K562 (cell line): ENCODE results near the gene BHMT2. TPM values are rescaled to one million over a fixed set of nuclear protein-coding genes. Genes with fewer than 3 reads are reported as not detected.

Source experiments
- ATAC-seq: fragments of 200-7000 bp; cut with Tn5 transposase; 3 replicates; pipeline ENCODE4 v1.9.1; 2020; ENCODE audit warnings: moderate library complexity
- BruUV-seq: library from RNA; stranded (reverse); fragments of 400-500 nt; replicated peaks from 2 replicates; lab custom pipeline; 2021; lab: Mats Ljungman, UMichigan
- CTCF ChIA-PET: fragments of 300-600 bp; formaldehyde crosslinking; extraction: SDS; loops from one replicate; lab custom pipeline; 2021; ENCODE audit warnings: low intra/inter-chr PET ratio; lab: Yijun Ruan, JAX
- POLR2A ChIA-PET: fragments of 300-600, 350-650 bp; sonication (Branson Sonifier 250); formaldehyde crosslinking; extraction: SDS; loops from one replicate; lab custom pipeline; 2021; ENCODE audit warnings: antibody characterized with exemption, inconsistent platforms; lab: Yijun Ruan, JAX
- DNase-seq, 4 experiments: peaks; one replicate each; pipeline versions ENCODE4 v3.0.0 to v3.0.0-alpha.2; 2011 to 2018; ENCODE audit warnings: low spot score in 3 of 4, mixed read lengths in 3 of 4; ENCODE audit errors: extremely low read depth in 1 of 4
- FAIRE-seq: peaks from 2 replicates; lab custom pipeline; 2011; peaks lifted over from hg19 to GRCh38; lab: Jason Lieb, UNC
- H2AFZ ChIP-seq: 2 replicates; pipeline ENCODE4 v1.6.0; 2011; ENCODE audit warnings: low read depth, low read length, control low read depth, inconsistent platforms
- H3K27ac ChIP-seq: fragments of 200-600 bp; 3 replicates; pipeline ENCODE4 v1.8.0; 2011; ENCODE audit warnings: low read depth, mild to moderate bottlenecking, control low read depth, inconsistent platforms, low read length, moderate library complexity, mixed read lengths; ENCODE audit errors: extremely low read depth
- H3K27me3 ChIP-seq, 2 experiments: fragments of 300-600 bp in 1 of 2; 2 replicates in 1 of 2; 3 replicates in 1 of 2; pipeline versions ENCODE4 v1.6.0 to v1.8.0; 2011; ENCODE audit warnings: inconsistent platforms in 2 of 2, low read length in 2 of 2, mild to moderate bottlenecking in 1 of 2, mixed read lengths in 1 of 2, moderate library complexity in 1 of 2; ENCODE audit not compliant: control insufficient read depth in 2 of 2, insufficient read depth in 2 of 2
- H3K36me3 ChIP-seq: fragments of 300-600 bp; 3 replicates; pipeline ENCODE4 v1.8.0; 2011; ENCODE audit warnings: mild to moderate bottlenecking, low read length, inconsistent platforms; ENCODE audit not compliant: control insufficient read depth, insufficient read depth
- H3K4me1 ChIP-seq, 2 experiments: fragments of 200-600 bp in 1 of 2; replicated peaks in 1 of 2; 2 replicates in 1 of 2; 3 replicates in 1 of 2; pipeline versions ENCODE4 v1.5.1 to v1.8.0; 2011; ENCODE audit warnings: inconsistent platforms in 2 of 2, low read length in 2 of 2, mild to moderate bottlenecking in 1 of 2, mixed read lengths in 1 of 2, moderate library complexity in 1 of 2; ENCODE audit not compliant: control insufficient read depth in 2 of 2, insufficient read depth in 2 of 2
- H3K4me2 ChIP-seq: 2 replicates; pipeline ENCODE4 v1.6.1; 2011; ENCODE audit warnings: low read length, control low read depth, inconsistent platforms, mixed read lengths; ENCODE audit not compliant: insufficient read depth
- H3K4me3 ChIP-seq: fragments of 200-600 bp; sonication (generic), shearing (Covaris generic); 2 replicates; pipeline ENCODE4 v1.5.1; 2016; ENCODE audit warnings: control low read depth, inconsistent platforms
- H3K79me2 ChIP-seq: fragments of 200-600 bp; 3 replicates; pipeline ENCODE4 v1.8.0; 2011; ENCODE audit warnings: low read length, inconsistent platforms; ENCODE audit not compliant: control insufficient read depth, insufficient read depth
- H3K9ac ChIP-seq, 2 experiments: 2 replicates each; pipeline versions ENCODE4 v1.6.0 to v1.6.1; 2011; ENCODE audit warnings: low read depth in 2 of 2, low read length in 2 of 2, control low read depth in 1 of 2, inconsistent platforms in 1 of 2, mild to moderate bottlenecking in 1 of 2, mixed read lengths in 1 of 2; ENCODE audit not compliant: insufficient read depth in 1 of 2
- H3K9me1 ChIP-seq: one replicate; pipeline ENCODE4 v1.6.0; 2011; ENCODE audit warnings: inconsistent platforms, mild to moderate bottlenecking, low read length, moderate library complexity; ENCODE audit not compliant: control insufficient read depth, insufficient read depth
- H3K9me3 ChIP-seq: replicated peaks from 2 replicates; pipeline ENCODE4 v1.5.1; 2011; ENCODE audit warnings: low read depth, low read length, inconsistent platforms; ENCODE audit not compliant: control insufficient read depth, insufficient read depth
- H4K20me1 ChIP-seq: replicated peaks from 2 replicates; pipeline ENCODE4 v1.6.1; 2011; ENCODE audit warnings: low read length, inconsistent platforms, mixed read lengths; ENCODE audit not compliant: control insufficient read depth, insufficient read depth
- ARID2 ChIP-seq: fragments of 450-650 bp; IDR thresholded peaks from 2 replicates; pipeline ENCODE4 v1.6.1; 2017; ENCODE audit warnings: antibody characterized with exemption, mild to moderate bottlenecking
- CTCF ChIP-seq, 3 experiments: IDR thresholded peaks in 2 of 3; conservative IDR thresholded peaks in 1 of 3; 2 replicates each; pipeline ENCODE4 v1.5.1; 2011 to 2012; ENCODE audit warnings: low read length in 3 of 3, mild to moderate bottlenecking in 3 of 3, control low read depth in 2 of 3, improper control_type of control experiment in 1 of 3, inconsistent platforms in 1 of 3, low read depth in 1 of 3, mixed read lengths in 1 of 3, moderate library complexity in 1 of 3; ENCODE audit not compliant: insufficient read depth in 2 of 3
- CXXC5 ChIP-seq: fragments of 250-450 bp; sonication (Bioruptor Pico); IDR thresholded peaks from 2 replicates; pipeline ENCODE4 v1.8.0; 2022; ENCODE audit warnings: inconsistent platforms, mild to moderate bottlenecking, moderate library complexity
- DEAF1 ChIP-seq: fragments of 450-650 bp; formaldehyde crosslinking; IDR thresholded peaks from 2 replicates; pipeline ENCODE4 v1.4.0; 2020; ENCODE audit warnings: mild to moderate bottlenecking, moderate library complexity
- HNRNPLL ChIP-seq: fragments of 200-400 bp; formaldehyde crosslinking; IDR thresholded peaks from 2 replicates; pipeline ENCODE4 v1.6.1; 2017; ENCODE audit warnings: low read length, low read depth, mild to moderate bottlenecking; ENCODE audit not compliant: poor library complexity, severe bottlenecking
- MAFF ChIP-seq: IDR thresholded peaks from 2 replicates; pipeline ENCODE4 v1.6.1; 2012; ENCODE audit warnings: low read length, improper control_type of control experiment
- NFIC ChIP-seq: fragments of 450-650 bp; IDR thresholded peaks from 2 replicates; pipeline ENCODE4 v1.6.1; 2017; ENCODE audit warnings: mild to moderate bottlenecking, inconsistent platforms
- RAD21 ChIP-seq, 2 experiments: fragments of 250-450 bp in 1 of 2; fragments of 450-650 bp in 1 of 2; sonication (Bioruptor Pico) in 1 of 2; formaldehyde crosslinking in 1 of 2; IDR thresholded peaks in 1 of 2; conservative IDR thresholded peaks in 1 of 2; 2 replicates each; pipeline versions ENCODE4 v1.4.0 to v1.8.0; 2020 to 2022; ENCODE audit warnings: mild to moderate bottlenecking in 2 of 2, moderate library complexity in 1 of 2
- STAG1 ChIP-seq: sonication (generic); formaldehyde crosslinking; IDR thresholded peaks from 2 replicates; pipeline ENCODE4 v1.5.0; 2020; ENCODE audit warnings: missing genetic modification reagents, borderline replicate concordance
- ZKSCAN8 ChIP-seq: fragments of 200-800 bp; sonication (Bioruptor generic); IDR thresholded peaks from 2 replicates; pipeline ENCODE4 v1.6.1; 2016; ENCODE audit warnings: missing genetic modification characterization, missing compliant biosample characterization
- ZNF24 ChIP-seq: fragments of 450-650 bp; IDR thresholded peaks from 2 replicates; pipeline ENCODE4 v1.6.1; 2016
- ZNF778 ChIP-seq: fragments of 450-650 bp; formaldehyde crosslinking; IDR thresholded peaks from 2 replicates; pipeline ENCODE4 v1.4.0; 2020; ENCODE audit warnings: mild to moderate bottlenecking, moderate library complexity
- WGBS: fragments of 100-300 bp; shearing (Covaris generic); methylation state at CpG from one replicate; pipeline ENCODE4 v1.1.6; 2016; ENCODE audit warnings: low coverage, mixed read lengths; ENCODE audit not compliant: insufficient coverage; ENCODE audit errors: missing lambda C conversion rate; 5-methylcytosine and 5-hydroxymethylcytosine counted together
- in situ Hi-C: fragments of 300-500 bp; cut with MboI; formaldehyde crosslinking; loops from 4 replicates; pipeline ENCODE4 v1.15.0; 2018; ENCODE audit warnings: inconsistent platforms, mixed read lengths
- intact Hi-C: fragments of 100-400 bp; cut with micrococcal nuclease; formaldehyde crosslinking; loops from 2 replicates; pipeline ENCODE4 v1.14.2; 2022
- polyA plus RNA-seq, 8 experiments: library from polyadenylated mRNA; depleted of rRNA in 4 of 8; stranded (reverse) in 5 of 8; unstranded in 3 of 8; fragments of >200 nt; fragmentation: Nextera tagmentation in 2 of 8; fragmentation: Illumina TruSeq in 1 of 8; extraction: Ambion mirVana in 2 of 8; extraction: Trizol in 1 of 8; gene quantifications; 2 replicates each; pipeline versions ENCODE4 v1.2.1 to v1.2.3, GENCODE V29; 2011 to 2014; ENCODE audit warnings: inconsistent platforms in 1 of 8, missing spikeins in 1 of 8
- total RNA-seq, 7 experiments: library from RNA; depleted of rRNA in 6 of 7; stranded (reverse); fragments of >200 nt in 6 of 7; fragmentation: Illumina TruSeq in 2 of 7; extraction: Trizol in 2 of 7; gene quantifications; 2 replicates each; pipeline versions ENCODE4 v1.2.1 to v1.2.3, GENCODE V29; 2011 to 2021; ENCODE audit warnings: low replicate concordance in 1 of 7

The BHMT2 gene
- total and polyA plus RNA-seq, 9 of the 15 experiments (the other 6 are each of a cell fraction or from before 2014, with no cell fraction given): not detected

- FAIRE-seq (peak; percentile 86), DNase-seq (peak; percentile 18 to 61 (median 40)), ATAC-seq (peak; percentile 91)
- CTCF ChIA-PET: interaction anchor here (0.5 to 2.8 kb wide), 7 partner anchors 89 to 1063 kb away, joined by 3 to 32 read pairs (median 5); no protein-coding TSS in a partner anchor
- H3K36me3 ChIP-seq: no peaks in the 10 kb centered on the region
- H3K4me1 ChIP-seq: no peaks in the 10 kb centered on the region; a peak in 1 of 5 replicates
- no peak overlapping the region for H3K27ac ChIP-seq
- WGBS: 17% methylated on average over 14 of the region's 14 CpGs
- H3K4me2 ChIP-seq: no peak overlapping the region
- POLR2A ChIA-PET: interaction anchor here (0.7 to 1.3 kb wide), 4 partner anchors 9 to 112 kb away, joined by 3 to 10 read pairs (median 3); no protein-coding TSS in a partner anchor
- in situ Hi-C loops: loop anchor here (10.0 to 25.0 kb wide), 2 partner anchors 454 to 1291 kb away; partner anchors contain the start of gene SPZ1
- H3K9me3 ChIP-seq: no peaks in the 10 kb centered on the region
- no peaks in the 10 kb centered on the region for H3K9me1 ChIP-seq
- H3K27me3 ChIP-seq: no peaks in the 10 kb centered on the region; a peak in 2 of 5 replicates
- H3K4me3 ChIP-seq: no peak overlapping the region
- intact Hi-C loops: loop anchor here (1.0 to 10.0 kb wide), 2 partner anchors 121 to 834 kb away; no protein-coding TSS in a partner anchor
- H4K20me1 ChIP-seq: no peaks in the 10 kb centered on the region
- peak overlapping the region; percentile 18; the same call in 1 of the 2 replicates for H2AFZ ChIP-seq
- BruUV-seq: no TSS peak
- no peak overlapping the region for H3K9ac ChIP-seq
- no peaks in the 10 kb centered on the region for H3K79me2 ChIP-seq
- TF ChIP-seq ZNF24 (peak; percentile 81; the same call in 1 of the 2 replicates), RAD21 (CRISPR knock-in tag; conservative IDR thresholded peaks at IDR 0.05 in 1 of 2, IDR thresholded peaks at IDR 0.05 in 1 of 2) (peak; percentile 85 to 89), CXXC5 (CRISPR knock-in tag) (peak; percentile 31; the same call in 1 of the 2 replicates), ARID2 (no peak), HNRNPLL (peak; percentile 53), MAFF (no peak), STAG1 (CRISPR knock-in tag) (peak; percentile 69; the same call in 1 of the 2 replicates), ZKSCAN8 (CRISPR knock-in tag) (no peak), DEAF1 (CRISPR knock-in tag) (peak; percentile 92), NFIC (peak; percentile 16; the same call in 1 of the 2 replicates), ZNF778 (CRISPR knock-in tag) (no peak), CTCF (IDR thresholded peaks at IDR 0.05 in 2 of 3, conservative IDR thresholded peaks at IDR 0.05 in 1 of 3; ENCODE audit: insufficient read depth in 2 of 3, low read depth in 1 of 3, low read length in 3 of 3) (peak; percentile 80 to 88 (median 86))
Measured at GRCh38 chr5:79020861-79021561, 48.6 kb upstream of the BHMT2 start.
